HG02642 (cell line): ENCODE measurements around the gene DENND6B.
"Not testable (repeated sequence)": the region's sequence is repeated elsewhere in the genome, so short reads cannot be mapped to it uniquely, and the experiment has no call there.

Source experiments
- ATAC-seq: cut with Tn5 transposase; IDR thresholded peaks from one replicate; pipeline ENCODE4 v1.9.1; 2021; ENCODE audit warnings: mild to moderate bottlenecking; ENCODE audit not compliant: unreplicated experiment, poor library complexity

Gene DENND6B

GRCh38 chr22:50326956-50327710 is at the start of gene DENND6B:
TSS of gene DENND6B (minus strand) at chr22:50327012. CDS start at chr22:50326988, 24 bp downstream.
- ATAC-seq, result peak; percentile 89

- no peak for ATAC-seq
Observed at GRCh38 chr22:50376085-50376651, 49.4 kb upstream of the DENND6B start.

GRCh38 chr22:50371101-50371648 is 44.4 kb upstream of the DENND6B start:
- no peak for ATAC-seq

- no peak for ATAC-seq
Observed at GRCh38 chr22:50367778-50368500, 41.1 kb upstream of the DENND6B start.

GRCh38 chr22:50363803-50364194 is 37.0 kb upstream of the DENND6B start:
- not testable (repeated sequence) for ATAC-seq

- ATAC-seq, result no peak
Observed at GRCh38 chr22:50363166-50363802, 36.5 kb upstream of the DENND6B start.

GRCh38 chr22:50361688-50362087 is 34.9 kb upstream of the DENND6B start:
- no peak for ATAC-seq

GRCh38 chr22:50361222-50361621 is 34.4 kb upstream of the DENND6B start:
- ATAC-seq, result no peak

GRCh38 chr22:50360578-50360977 is 33.8 kb upstream of the DENND6B start:
- ATAC-seq, result no peak

GRCh38 chr22:50357756-50358155 is 30.9 kb upstream of the DENND6B start:
- ATAC-seq, result no peak

GRCh38 chr22:50357222-50357621 is 30.4 kb upstream of the DENND6B start:
- ATAC-seq, result no peak

GRCh38 chr22:50356186-50356585 is 29.4 kb upstream of the DENND6B start:
- no peak for ATAC-seq

- no peak for ATAC-seq
Observed at GRCh38 chr22:50348058-50348457, 21.2 kb upstream of the DENND6B start.

GRCh38 chr22:50347157-50347556 is 20.3 kb upstream of the DENND6B start:
- ATAC-seq, result no peak

GRCh38 chr22:50346470-50346869 is 19.7 kb upstream of the DENND6B start:
- no peak for ATAC-seq

- ATAC-seq, result no peak
Observed at GRCh38 chr22:50343541-50343935, 16.7 kb upstream of the DENND6B start.

- ATAC-seq, result peak; percentile 77
Observed at GRCh38 chr22:50342651-50343540, 16.1 kb upstream of the DENND6B start, which contains the start of gene PPP6R2. TSS of gene PPP6R2 (plus strand) at chr22:50343327. CDS start at chr22:50393909, 50,582 bp downstream.

- ATAC-seq, result peak; percentile 56
Observed at GRCh38 chr22:50341977-50342650, 15.3 kb upstream of the DENND6B start.
